Spleen (tissue), 7 donors: ENCODE measurements around the gene FAM222A.

Experiments
- CTCF ChIP-seq, 11 experiments: fragments of 200-600 bp in 7 of 11; fragments of 450-650 bp in 4 of 11; sonication (generic) in 4 of 11; IDR thresholded peaks in 8 of 11; conservative IDR thresholded peaks in 3 of 11; 1 replicate in 7 of 11; 2 replicates in 4 of 11; pipeline versions ENCODE4 v1.4.0 to v1.8.0; 2016 to 2021; ENCODE audit warnings: antibody characterized with exemption in 11 of 11, inconsistent platforms in 4 of 11, mild to moderate bottlenecking in 1 of 11
- POLR2A ChIP-seq, 3 donors: fragments of 450-650 bp; IDR thresholded peaks; one replicate each; pipeline ENCODE4 v1.5.1; 2017; ENCODE audit warnings: antibody characterized with exemption in 3 of 3, mild to moderate bottlenecking in 1 of 3
- POLR2AphosphoS5 ChIP-seq, 3 donors: sonication (generic); formaldehyde crosslinking; IDR thresholded peaks; one replicate each; pipeline ENCODE4 v1.5.1; 2017; ENCODE audit warnings: antibody characterized with exemption in 3 of 3
- donor health status: DM: no; HTN: no; CAD: no; lungs with moderate emphysema.
- donor health status: DM: no; HTN: no; CAD: no.
- donor health status: DM: no; HTN: no; CAD: no.

GRCh38 chr12:109673379-109673778 is 40.2 kb upstream of the FAM222A start:
- TF ChIP-seq CTCF (IDR thresholded peaks at IDR 0.05 in 8 of 11, conservative IDR thresholded peaks at IDR 0.05 in 3 of 11) = no peak
- TF ChIP-seq POLR2AphosphoS5 (IDR thresholded peaks at IDR 0.05) = no peak
- no peak for TF ChIP-seq POLR2A (IDR thresholded peaks at IDR 0.05)
